ENCODE measurements around the gene RNF126.
"Not testable (repeated sequence)": the region's sequence is repeated elsewhere in the genome, so short reads cannot be mapped to it uniquely, and the experiment has no call there.

Gene RNF126

DNA sequence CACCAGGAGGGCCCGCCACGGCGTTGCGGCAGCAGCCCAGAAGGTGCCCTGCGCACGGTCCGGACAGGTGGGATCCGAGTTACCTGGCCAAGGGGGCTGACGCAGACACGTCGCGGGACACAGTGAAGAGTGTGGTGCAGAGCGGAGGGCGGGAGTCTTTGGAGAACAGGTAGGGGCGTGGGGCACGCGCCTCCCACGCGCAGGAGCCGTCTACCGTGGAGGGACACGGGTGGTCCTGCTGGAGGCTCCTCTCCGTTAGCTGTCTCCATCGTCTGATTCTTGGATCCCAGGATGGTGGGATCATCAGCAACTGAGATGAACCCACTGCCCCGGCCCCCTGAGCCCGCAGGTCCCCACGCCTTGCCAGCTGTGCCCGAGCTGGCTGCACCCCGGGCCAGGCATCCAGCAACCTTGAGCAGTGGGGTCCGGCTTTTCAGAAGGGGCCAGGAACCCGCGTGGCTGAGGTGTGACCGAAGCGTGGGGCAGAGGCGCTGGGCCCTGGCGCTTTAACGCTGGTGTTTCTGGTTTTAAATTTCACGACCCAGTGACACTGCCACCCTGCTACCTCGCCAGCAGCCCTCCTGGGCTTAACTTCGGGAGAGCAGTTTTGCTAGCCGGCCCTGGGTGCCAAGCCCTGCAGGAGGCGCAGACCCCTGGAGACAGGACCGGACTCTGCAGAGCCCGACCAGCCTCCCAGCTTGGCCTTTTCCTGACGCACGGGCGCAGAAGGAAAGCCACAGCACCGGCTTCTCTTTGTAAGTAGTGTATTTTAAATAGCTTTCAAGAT is 16.0 kb downstream of the RNF126 start:
- DNase-seq (ENCODE audit: low read depth) = no peak

DNA sequence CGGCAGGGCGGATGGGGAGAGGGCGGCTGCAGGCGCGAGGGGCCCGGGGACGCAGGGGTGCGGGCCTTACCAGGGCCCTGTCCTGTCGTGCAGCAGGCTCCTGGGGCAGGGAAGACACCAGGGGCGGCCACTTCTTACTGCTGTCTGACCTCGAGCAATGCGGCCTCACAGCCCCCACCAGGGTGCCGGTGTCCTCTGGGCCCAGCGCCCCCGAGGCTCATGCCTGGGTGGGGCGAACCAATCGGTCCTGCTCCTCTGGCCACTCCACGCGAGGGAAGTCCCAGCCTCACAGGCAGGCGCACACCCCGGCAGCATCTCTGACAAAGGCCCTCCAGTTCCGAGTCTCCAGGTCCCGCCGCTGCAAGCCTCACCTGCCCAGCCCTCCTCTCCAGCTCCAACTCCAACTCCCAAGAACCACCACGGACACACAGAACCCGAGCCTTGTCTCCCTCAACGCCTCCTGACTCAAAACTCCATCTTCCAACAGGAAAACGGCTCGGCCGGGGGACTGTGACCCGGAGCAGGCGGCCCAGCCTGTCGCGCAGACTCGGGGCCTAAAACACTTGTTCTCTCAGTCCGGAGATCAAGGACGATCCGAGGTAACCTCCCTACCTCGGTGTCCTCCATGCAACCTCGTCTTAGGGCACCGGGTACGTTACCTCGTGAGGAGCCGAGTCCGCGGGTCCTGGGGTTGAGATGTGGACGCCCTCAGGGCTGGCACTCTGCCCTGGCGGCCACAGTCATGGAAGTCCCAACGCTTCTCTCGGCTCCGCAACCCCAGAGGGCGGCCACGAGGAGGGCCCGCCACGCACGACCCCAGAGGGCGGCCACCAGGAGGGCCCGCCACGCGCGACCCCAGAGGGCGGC is 16.9 kb downstream of the RNF126 start:
- no peak for DNase-seq (ENCODE audit: low read depth)

DNA sequence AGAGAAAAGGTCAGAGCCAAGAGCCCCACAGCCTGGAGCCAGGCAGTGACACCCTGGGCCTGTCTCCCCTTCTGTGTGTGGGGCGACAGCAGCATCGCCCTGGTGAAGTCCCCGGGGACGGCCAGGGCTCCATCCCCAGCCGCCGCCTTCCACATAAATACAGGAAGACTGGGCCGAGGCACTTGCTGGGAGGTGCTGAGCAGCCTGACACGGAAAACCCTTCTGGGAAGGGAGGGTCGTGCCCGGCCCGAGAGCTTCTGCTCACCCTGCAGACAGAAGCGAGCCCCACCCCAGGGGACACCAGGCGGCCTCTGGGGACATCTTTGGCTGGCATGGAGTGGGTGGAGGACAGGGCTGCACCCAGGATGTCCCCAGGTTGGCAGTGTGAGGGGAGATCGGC is 18.2 kb downstream of the RNF126 start:
- no peak for DNase-seq (ENCODE audit: low read depth)

DNA sequence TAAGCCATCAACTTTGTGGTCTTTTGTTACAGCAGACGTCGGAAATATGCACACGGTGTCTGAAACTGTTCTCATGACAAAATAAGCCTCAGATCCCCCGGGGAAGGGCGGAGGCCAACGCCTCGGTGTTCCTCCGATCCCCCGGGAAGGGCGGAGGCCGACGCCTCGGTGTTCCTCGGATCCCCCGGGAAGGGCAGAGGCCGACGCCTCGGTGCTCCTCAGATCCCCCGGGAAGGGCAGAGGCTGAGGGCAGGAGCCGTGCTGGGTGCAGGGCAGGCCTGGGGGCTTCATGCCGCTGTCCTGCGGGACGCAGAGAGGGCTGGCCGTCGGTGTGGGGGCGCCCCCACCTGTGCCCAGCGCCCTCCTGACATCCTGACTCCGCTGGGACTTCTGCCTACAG is 18.7 kb downstream of the RNF126 start:
- no peak for DNase-seq (ENCODE audit: low read depth)

DNA sequence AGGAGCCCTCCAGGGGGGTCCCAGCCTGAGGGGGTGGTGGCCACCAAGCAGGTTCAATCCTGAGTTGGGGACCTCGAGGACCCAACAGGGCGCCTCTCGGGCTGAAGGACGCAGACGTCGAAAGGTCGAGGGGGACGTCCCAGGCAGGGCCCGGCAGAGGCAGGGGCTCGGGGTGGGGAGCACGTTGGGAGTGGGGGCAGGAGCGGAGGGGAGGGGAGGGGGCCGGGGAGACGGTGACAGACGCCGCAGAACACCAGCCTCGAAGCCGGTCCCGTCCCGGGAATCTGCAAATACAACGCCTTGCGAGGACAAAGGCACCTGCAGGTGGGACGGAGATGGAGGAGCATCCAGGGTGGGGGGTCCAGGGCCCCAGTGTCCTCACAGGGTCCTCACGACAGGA is 19.3 kb downstream of the RNF126 start:
- no peak for DNase-seq (ENCODE audit: low read depth)

DNA sequence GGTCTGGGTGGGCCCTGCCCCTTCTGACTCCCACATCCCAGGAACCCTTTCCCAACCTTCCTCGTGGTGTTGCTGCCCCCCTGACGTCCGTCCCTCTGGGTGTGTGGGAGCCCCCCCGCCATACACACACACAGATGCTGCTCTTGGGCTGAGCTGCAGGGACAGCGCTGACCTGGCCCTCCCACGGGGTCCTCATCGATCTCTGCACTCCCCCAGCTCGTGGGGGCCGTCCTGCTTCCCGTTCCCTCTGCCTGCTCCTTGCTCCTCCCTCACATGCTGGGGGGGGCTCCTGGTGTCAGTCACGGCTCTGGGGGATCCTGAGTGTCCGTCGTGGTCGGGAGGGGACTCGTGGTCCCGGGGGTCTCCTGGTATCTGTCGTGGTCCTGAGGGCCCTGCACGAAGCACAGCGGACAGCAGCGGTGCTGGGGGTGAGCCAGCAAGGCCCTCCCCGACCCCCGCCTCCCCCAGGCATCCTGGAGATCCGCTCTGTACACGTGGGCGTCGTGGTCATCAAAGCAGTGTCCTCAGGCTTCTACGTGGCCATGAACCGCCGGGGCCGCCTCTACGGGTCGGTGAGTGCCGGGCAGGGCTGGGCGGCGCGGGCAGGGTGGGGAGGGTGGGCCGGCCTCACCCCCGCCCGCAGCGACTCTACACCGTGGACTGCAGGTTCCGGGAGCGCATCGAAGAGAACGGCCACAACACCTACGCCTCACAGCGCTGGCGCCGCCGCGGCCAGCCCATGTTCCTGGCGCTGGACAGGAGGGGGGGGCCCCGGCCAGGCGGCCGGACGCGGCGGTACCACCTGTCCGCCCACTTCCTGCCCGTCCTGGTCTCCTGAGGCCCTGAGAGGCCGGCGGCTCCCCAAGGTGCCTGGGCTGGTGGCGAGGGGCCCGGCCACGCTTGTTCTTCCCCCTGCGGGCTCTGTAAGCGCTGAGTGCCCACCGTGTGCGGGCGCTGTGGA is 20.0 kb downstream of the RNF126 start:
- no peak for DNase-seq (ENCODE audit: low read depth)

DNA sequence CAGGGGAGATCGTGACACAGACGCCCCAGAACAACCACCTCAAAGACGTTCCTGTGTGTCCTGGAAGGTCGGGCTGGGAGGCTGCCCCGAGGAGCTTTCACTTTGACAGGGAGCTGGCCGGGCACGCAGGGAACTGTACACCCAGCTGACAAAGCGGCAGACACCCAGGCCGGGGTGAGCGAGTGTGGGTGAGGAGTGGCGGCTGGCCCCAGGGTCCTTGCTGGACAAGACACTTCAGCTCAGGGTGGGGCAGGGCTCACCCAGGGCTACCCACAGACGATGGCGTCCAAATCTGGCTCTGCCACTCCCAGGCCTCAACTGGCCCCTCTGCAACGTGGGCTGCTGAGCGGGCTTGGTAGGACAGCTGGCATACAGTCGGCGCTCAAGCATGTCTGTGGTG is 21.3 kb downstream of the RNF126 start:
- no peak for DNase-seq (ENCODE audit: low read depth)

DNA sequence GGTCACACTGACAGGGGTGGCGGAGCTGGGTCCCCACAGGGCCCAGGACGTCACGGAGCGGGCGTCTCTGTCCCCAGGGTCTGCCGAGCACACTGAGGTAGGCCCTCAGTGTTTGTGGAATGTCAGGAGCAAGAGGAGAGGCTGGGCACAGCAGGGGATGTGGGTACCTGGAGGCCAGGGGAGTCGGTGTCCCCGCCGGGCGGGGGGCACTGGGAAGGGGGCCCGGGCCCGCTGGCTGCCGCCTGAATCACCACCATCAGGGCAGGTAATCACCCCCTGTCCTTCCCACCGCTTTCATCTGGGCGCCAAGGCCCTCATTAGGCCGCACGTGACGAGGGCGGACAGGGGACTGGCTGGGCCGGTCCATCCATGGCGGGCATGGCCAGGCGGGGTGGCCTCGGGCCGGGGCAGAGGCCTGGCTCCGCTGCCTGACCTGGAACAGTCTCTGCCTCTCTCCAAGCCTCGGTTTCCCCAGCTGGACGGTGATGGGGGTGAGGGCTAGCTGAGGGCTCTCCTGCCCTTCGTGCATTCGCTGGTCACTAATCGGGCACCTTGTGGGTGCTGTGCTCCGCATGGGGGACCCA is 22.3 kb downstream of the RNF126 start:
- no peak for DNase-seq (ENCODE audit: low read depth)

DNA sequence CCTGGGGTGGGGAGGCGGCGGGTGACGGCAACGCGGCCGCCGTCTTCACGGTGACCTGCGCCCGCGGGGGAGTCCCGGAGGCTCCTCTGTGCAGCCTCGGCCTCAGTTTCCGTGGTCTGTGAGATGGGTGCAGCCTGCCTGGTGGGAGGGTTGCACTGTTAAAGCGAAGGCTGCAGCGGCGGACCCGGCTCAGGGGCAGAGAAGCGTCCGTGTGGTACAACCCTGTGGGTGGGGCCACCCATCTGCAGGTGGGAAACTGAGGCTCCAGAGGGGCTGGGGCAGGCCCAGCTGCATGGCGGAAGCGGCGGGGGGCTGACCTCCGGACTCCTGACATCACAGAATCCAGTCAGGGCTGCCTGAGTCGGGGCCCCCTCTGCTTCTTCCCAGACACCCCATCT is 22.9 kb downstream of the RNF126 start:
- no peak for DNase-seq (ENCODE audit: low read depth)

DNA sequence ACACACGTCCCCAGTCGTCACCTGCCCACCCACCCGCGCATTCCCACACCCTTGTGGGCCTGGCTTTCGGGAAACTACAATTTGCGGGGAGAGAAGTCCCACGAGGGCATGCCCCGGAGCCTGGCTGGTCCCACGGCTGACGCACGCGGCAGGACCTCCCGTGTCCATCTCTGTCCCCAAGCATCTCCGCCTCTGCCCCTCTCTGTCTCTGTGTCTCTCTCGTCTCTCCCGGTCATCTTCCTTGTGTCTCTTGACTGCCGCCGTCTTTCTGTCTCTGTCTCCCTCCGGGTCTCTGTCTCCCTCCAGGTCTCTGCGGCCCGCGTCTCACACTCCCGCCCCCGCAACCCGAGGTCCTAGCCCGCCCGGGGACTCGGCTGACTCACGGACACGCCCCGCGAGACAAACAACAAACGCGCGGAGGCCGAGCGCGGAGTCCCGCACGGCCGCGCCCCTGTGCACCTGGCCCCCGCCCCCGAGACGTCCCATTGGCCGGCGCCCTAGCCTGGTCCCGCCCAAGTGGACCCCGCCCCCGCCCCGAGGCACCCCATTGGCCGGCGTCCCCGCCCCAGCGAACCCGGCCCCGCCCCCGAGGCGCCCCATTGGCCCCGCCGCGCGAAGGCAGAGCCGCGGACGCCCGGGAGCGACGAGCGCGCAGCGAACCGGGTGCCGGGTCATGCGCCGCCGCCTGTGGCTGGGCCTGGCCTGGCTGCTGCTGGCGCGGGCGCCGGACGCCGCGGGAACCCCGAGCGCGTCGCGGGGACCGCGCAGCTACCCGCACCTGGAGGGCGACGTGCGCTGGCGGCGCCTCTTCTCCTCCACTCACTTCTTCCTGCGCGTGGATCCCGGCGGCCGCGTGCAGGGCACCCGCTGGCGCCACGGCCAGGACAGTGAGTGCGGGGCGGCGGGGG is 23.5 kb downstream of the RNF126 start, which contains the start of gene FGF22:
Gene FGF22 (plus strand): TSS at position 627 of the 908 bp plus-strand sequence. CDS start 47 bp downstream, at position 674.
- DNase-seq (ENCODE audit: low read depth) = peak; percentile 94

DNA sequence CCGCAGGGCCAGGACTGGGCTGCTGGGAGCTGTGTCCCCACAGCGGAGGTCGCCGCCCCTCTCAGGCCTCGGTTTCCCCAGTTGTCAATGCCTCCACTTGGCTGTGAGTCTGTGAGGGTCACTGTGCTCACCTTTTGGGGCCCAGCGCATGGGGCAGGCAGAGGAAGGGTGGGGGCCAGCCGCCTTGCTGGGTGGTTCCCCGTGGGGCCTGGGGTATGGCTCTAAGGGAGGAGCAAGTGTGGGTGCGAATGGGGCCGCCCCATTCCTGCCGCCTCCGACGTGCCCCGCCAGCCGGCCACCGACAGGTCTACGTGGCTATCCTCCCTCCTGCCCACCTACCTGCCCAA is 24.1 kb downstream of the RNF126 start:
- DNase-seq (ENCODE audit: low read depth) = no peak

DNA sequence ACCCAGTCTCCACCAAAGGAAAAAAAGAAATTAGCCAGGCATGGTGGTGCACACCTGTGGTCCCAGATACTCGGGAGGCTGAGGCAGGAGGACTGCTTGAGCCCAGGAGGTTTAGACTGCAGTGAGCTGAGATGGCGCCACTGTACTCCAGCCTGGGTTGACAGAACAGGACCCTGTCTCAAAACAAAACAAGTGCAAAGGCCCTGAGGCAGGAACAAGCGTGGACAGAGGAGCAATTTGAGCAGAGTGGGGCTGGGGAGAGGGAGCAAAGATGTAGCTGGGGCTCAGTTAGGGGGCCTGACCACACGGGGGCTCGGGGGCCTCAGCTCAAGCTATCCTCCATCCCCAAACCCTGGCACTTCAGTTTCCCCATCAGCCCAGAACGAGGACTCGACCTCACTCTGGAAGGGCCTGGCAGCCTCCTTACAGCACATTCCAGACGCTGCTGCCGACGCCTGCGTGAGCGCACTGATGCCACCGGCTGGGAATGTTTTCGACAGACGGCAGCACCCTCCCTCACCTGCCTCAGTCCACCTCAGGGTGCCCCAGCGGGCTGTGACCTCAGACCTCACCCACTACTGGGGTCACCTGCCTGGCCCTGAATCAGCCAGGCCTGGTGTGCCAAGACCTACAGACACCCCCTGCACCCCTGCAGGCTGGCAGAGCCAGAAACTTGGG is 27.9 kb downstream of the RNF126 start:
- no peak for DNase-seq (ENCODE audit: low read depth)

DNA sequence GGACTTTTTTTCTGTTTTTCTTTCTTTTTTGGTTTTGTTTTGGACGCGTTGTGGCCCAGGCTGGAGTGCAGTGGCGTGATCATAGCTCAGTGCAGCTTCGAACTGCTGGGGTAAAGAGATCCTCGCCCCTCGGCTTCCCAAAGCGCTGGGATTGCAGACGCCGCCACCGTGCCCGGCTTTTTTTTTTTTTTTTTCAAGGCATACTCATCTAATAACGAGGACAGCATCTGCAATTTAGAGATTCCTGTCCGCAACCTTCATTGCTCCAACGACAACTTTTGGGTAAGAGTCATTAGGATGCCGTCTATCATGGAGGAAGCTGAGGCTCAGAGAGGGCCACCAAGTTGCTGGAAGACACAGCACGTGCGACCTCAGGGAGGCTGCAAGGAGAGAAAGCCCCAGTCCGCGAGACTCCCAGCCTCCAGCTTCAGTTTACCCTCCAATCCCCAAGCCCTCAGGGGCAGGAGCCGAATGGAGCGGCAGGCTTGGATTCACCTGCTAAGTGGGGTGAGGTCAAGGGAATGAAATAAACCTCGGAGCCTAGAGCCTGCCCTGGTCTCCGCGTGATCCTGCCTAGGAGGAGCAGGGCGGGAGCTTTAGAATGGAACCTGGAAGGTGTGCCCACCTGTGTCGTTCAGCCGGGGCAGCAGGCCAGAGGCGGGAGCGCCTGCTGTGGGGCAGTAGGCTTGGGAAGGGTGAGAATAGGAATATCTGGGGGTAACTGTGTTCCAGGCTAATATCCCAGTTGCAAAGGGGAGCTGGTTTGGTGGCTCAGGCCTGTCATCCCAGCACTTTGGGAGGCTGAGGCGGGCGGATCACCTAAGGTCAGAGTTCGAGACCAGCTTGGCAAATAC is 29.0 kb downstream of the RNF126 start:
- DNase-seq (ENCODE audit: low read depth) = no peak

DNA sequence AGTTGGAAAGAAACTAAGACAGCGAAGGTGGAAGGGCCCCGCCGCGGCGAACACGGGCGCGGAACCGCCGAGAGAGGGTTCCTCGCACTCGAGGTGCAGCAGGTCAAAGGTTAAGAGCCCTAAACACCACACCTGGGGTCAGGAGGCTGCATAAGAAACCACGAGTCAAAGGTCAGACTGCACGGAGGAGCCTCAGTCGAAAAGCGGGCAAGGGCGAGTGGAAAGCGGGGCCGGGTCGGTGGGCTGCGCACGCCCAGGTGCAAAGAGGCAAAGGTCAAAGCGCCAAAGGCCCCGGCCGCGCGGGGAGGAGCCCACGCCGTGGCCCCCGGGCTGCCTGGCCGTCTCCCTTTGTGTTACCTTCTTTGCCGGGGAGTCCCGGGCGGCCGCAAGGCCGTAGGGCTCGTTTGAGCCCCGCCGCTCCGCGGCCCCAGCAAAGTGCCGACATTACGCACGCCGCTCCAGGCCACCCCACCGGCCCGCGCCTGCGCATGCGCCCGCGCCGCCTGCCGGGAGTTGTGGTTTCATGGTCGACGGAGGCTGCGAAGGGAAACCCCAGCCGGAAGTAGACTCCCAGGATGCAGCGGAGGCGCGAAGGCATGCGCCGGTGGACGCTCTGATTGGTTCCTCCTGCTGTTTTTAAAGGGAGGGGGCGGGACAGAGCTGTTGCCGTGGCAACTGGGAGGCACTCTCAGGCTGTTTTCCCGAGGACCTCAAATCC is 29.8 kb downstream of the RNF126 start, which contains the start of gene POLRMT:
Gene POLRMT (minus strand): TSS at position 470 of the 718 bp plus-strand sequence. CDS start 25 bp downstream, at position 445.
- DNase-seq (ENCODE audit: low read depth) = peak; percentile 91

DNA sequence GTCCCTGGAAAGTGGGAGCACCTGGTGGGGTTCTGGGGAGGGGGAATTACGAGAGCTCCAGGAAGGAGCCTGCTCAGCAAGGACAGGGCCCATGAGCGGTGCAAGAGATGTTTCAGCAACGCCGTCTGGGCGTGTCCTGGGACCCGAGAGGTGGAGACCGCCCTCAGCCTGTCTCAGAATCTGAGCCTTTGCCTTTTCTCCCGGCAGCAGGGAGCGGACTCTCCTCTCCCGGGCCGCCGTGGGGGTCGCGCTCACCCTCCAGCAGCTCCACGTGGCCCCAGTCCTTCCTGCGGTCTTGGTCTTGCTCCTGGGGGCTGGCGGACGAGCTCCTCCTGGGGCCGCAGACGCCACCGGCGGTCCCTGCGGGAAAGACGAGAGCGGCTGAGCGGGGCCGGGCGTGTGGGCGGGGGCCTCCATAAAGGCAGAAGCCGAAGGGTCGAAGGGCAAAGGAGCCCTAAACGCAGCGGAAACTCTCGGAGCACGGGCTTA is 30.4 kb downstream of the RNF126 start:
- no peak for DNase-seq (ENCODE audit: low read depth)

DNA sequence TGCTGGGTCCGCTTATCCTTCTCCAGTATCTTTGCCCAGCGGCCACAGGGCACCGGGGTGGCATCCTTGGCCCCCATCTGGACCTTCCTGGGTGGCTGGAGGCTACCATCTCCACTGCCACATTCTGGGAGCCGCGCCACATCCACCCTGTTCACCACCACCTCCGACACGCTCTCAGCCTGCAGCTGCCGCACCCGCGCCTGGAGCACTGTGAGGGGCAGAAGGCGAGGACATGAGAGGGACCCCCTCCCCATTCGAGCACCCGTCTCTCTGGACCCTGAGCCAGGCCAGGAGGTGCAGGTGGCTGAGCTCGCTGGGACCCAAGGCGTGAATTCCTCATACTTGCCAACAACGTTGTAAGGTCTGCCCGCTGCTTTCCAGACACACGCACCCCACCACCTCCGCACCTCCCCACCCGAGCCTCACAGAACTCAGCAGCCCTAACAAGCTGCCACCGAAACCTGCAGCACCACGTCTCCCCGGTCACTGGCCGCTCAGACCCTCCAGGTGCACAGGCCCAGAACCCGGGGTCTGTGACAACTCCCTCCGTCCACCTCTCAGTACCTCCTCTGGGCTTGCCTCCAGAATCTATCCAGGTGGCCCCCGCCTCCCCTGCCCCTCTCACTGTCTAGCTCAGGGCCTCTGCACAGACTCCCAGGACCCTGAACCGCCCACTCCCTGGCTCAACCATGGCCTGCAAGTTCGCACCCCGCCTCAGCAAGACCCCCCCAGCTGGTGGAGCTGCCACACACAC is 32.9 kb downstream of the RNF126 start:
- DNase-seq (ENCODE audit: low read depth) = no peak

DNA sequence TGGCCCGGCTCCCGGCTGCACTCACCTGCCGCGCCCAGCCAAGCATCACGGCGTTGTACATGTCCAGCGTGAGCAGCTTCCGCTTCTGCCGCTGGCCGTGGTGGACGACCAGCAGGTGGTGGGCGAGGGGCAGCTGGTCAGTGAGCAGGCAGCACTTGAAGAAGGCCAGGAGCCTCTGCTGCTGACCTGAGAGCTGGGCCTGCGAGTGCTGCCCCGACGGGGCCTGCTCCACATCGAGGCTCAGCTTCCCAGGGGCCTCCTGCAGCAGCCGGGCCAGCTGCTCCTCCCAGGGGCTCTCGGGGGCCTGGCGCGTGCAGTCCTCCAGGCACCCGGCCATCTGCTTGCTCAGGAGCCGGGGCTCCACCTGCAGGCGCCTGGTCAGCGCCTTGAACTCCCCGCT is 33.5 kb downstream of the RNF126 start:
- not testable (repeated sequence) for DNase-seq (ENCODE audit: low read depth)
